GM23248 (cell line): ENCODE measurements around the gene SLAIN2.

Experiments used
- EZH2 ChIP-seq: fragments of 200-600 bp; sonication (generic); IDR thresholded peaks from 2 replicates; pipeline ENCODE4 v1.6.1; 2018; ENCODE audit warnings: antibody characterized with exemption, mild to moderate bottlenecking; ENCODE audit not compliant: insufficient read depth, poor library complexity, severe bottlenecking
- EZH2phosphoT487 ChIP-seq: fragments of 200-600 bp; sonication (generic); IDR thresholded peaks from 2 replicates; pipeline ENCODE4 v1.6.1; 2018; ENCODE audit warnings: antibody characterized with exemption, moderate library complexity, mild to moderate bottlenecking, low read depth; ENCODE audit not compliant: insufficient read depth

GRCh38 chr4:48410812-48411211 is 69.5 kb downstream of the SLAIN2 start:
- TF ChIP-seq EZH2: no peak
- no peak for TF ChIP-seq EZH2phosphoT487
